ENCODE measurements around the gene HGFAC. TPM values are rescaled to one million over a fixed set of nuclear protein-coding genes. Genes with fewer than 3 reads are reported as not detected.

The HGFAC gene
- total RNA-seq, 1 experiment from 2014 or later, result 0.20 TPM

- Mint-ChIP-seq H3K36me3 (no peaks in the 10 kb centered on the region), H3K9me3 (no peaks in the 10 kb centered on the region), H3K4me3 (no peak overlapping the region), H3K4me1 (peaks cover 23% of the 10 kb centered on the region), H3K27ac (no peak overlapping the region), H3K27me3 (ENCODE audit: low read depth) (peaks cover 76% of the 10 kb centered on the region)
- no peak for ATAC-seq
- ChIA-PET CTCF (interaction anchor here (0.6 to 4.3 kb wide), 22 partner anchors 8 to 399 kb away, joined by 3 to 61 read pairs (median 16); partner anchors contain the start of genes DOK7 and HGFAC), POLR2A (no interaction called here)
- TF ChIP-seq ZBTB21 (CRISPR knock-in tag; IDR thresholded peaks at IDR 0.05; ENCODE audit: borderline replicate concordance) (no peak), NR1H2 (CRISPR knock-in tag; IDR thresholded peaks at IDR 0.05) (no peak), CREB1 (CRISPR knock-in tag; IDR thresholded peaks at IDR 0.05) (no peak), USF2 (CRISPR knock-in tag; IDR thresholded peaks at IDR 0.05) (no peak), ZNF396 (CRISPR knock-in tag; IDR thresholded peaks at IDR 0.05; ENCODE audit: borderline replicate concordance) (no peak), ATF1 (CRISPR knock-in tag; IDR thresholded peaks at IDR 0.05) (no peak), JUN (CRISPR knock-in tag; IDR thresholded peaks at IDR 0.05) (no peak), FOXP4 (CRISPR knock-in tag; IDR thresholded peaks at IDR 0.05) (no peak), TP53 (CRISPR knock-in tag; IDR thresholded peaks at IDR 0.05) (no peak), ZNF232 (CRISPR knock-in tag; IDR thresholded peaks at IDR 0.05) (no peak), EMX1 (CRISPR knock-in tag; IDR thresholded peaks at IDR 0.05) (no peak), TEAD1 (CRISPR knock-in tag; IDR thresholded peaks at IDR 0.05) (no peak), ELF4 (CRISPR knock-in tag; IDR thresholded peaks at IDR 0.05; ENCODE audit: low read depth) (no peak), ZNF512 (CRISPR knock-in tag; IDR thresholded peaks at IDR 0.05; ENCODE audit: borderline replicate concordance) (no peak), MYBL2 (CRISPR knock-in tag; IDR thresholded peaks at IDR 0.05) (no peak), JAZF1 (CRISPR knock-in tag; IDR thresholded peaks at IDR 0.05) (no peak), RORB (CRISPR knock-in tag; IDR thresholded peaks at IDR 0.05) (no peak), TEAD4 (CRISPR knock-in tag; IDR thresholded peaks at IDR 0.05) (no peak)
- TF ChIP-seq, protein P1, sequence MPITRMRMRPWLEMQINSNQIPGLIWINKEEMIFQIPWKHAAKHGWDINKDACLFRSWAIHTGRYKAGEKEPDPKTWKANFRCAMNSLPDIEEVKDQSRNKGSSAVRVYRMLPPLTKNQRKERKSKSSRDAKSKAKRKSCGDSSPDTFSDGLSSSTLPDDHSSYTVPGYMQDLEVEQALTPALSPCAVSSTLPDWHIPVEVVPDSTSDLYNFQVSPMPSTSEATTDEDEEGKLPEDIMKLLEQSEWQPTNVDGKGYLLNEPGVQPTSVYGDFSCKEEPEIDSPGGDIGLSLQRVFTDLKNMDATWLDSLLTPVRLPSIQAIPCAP (CRISPR knock-in tag; IDR thresholded peaks at IDR 0.05), result no peak
- TF ChIP-seq, protein P2, sequence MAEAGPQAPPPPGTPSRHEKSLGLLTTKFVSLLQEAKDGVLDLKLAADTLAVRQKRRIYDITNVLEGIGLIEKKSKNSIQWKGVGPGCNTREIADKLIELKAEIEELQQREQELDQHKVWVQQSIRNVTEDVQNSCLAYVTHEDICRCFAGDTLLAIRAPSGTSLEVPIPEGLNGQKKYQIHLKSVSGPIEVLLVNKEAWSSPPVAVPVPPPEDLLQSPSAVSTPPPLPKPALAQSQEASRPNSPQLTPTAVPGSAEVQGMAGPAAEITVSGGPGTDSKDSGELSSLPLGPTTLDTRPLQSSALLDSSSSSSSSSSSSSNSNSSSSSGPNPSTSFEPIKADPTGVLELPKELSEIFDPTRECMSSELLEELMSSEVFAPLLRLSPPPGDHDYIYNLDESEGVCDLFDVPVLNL (CRISPR knock-in tag; IDR thresholded peaks at IDR 0.05; ENCODE audit: borderline replicate concordance, low read depth), result no peak
- no peak for DNase-seq (ENCODE audit: low spot score)
Measured at GRCh38 chr4:3481783-3482393, 40.1 kb downstream of the HGFAC start.

- no peaks in the 10 kb centered on the region for H3K9me3 Mint-ChIP-seq
- no peak overlapping the region for H3K27ac Mint-ChIP-seq
- H3K27me3 Mint-ChIP-seq (ENCODE audit: low read depth), result peaks cover 78% of the 10 kb centered on the region
- H3K4me3 Mint-ChIP-seq, result no peak overlapping the region
- H3K36me3 Mint-ChIP-seq, result no peaks in the 10 kb centered on the region
- POLR2A ChIA-PET, result no interaction called here
- CTCF ChIA-PET, result interaction anchor here (2.9 to 3.7 kb wide), 4 partner anchors 11 to 398 kb away, joined by 18 to 61 read pairs (median 50); no protein-coding TSS in a partner anchor
- peaks cover 23% of the 10 kb centered on the region for H3K4me1 Mint-ChIP-seq
- ATAC-seq (no peak), DNase-seq (ENCODE audit: low spot score) (no peak)
- no peak for TF ChIP-seq FOXK1 (CRISPR knock-in tag; IDR thresholded peaks at IDR 0.05)
- TF ChIP-seq USF1 (CRISPR knock-in tag; IDR thresholded peaks at IDR 0.05), result no peak
- no peak for TF ChIP-seq ATF1 (CRISPR knock-in tag; IDR thresholded peaks at IDR 0.05)
- no peak for TF ChIP-seq ZSCAN18 (CRISPR knock-in tag; IDR thresholded peaks at IDR 0.05)
- TF ChIP-seq, protein P3, sequence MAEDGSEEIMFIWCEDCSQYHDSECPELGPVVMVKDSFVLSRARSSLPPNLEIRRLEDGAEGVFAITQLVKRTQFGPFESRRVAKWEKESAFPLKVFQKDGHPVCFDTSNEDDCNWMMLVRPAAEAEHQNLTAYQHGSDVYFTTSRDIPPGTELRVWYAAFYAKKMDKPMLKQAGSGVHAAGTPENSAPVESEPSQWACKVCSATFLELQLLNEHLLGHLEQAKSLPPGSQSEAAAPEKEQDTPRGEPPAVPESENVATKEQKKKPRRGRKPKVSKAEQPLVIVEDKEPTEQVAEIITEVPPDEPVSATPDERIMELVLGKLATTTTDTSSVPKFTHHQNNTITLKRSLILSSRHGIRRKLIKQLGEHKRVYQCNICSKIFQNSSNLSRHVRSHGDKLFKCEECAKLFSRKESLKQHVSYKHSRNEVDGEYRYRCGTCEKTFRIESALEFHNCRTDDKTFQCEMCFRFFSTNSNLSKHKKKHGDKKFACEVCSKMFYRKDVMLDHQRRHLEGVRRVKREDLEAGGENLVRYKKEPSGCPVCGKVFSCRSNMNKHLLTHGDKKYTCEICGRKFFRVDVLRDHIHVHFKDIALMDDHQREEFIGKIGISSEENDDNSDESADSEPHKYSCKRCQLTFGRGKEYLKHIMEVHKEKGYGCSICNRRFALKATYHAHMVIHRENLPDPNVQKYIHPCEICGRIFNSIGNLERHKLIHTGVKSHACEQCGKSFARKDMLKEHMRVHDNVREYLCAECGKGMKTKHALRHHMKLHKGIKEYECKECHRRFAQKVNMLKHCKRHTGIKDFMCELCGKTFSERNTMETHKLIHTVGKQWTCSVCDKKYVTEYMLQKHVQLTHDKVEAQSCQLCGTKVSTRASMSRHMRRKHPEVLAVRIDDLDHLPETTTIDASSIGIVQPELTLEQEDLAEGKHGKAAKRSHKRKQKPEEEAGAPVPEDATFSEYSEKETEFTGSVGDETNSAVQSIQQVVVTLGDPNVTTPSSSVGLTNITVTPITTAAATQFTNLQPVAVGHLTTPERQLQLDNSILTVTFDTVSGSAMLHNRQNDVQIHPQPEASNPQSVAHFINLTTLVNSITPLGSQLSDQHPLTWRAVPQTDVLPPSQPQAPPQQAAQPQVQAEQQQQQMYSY (CRISPR knock-in tag; IDR thresholded peaks at IDR 0.05), result no peak
Measured at GRCh38 chr4:3482707-3483106, 40.9 kb downstream of the HGFAC start.

Data from WTC11 (cell line).